Vagina (tissue), 2 donors: ENCODE data around the gene ZNF280B.

Experiments
- POLR2A ChIP-seq, 2 donors: fragments of 450-650 bp; IDR thresholded peaks; one replicate each; pipeline ENCODE4 v1.6.1; 2017; ENCODE audit warnings: antibody characterized with exemption in 2 of 2, mild to moderate bottlenecking in 2 of 2, moderate library complexity in 2 of 2
- POLR2AphosphoS5 ChIP-seq, 2 donors: sonication (generic); formaldehyde crosslinking; IDR thresholded peaks; one replicate each; pipeline ENCODE4 v1.9.0; 2017; ENCODE audit warnings: antibody characterized with exemption in 2 of 2, mild to moderate bottlenecking in 2 of 2, low read depth in 1 of 2; ENCODE audit not compliant: insufficient read depth in 1 of 2

- TF ChIP-seq POLR2A (IDR thresholded peaks at IDR 0.05) (no peak), POLR2AphosphoS5 (IDR thresholded peaks at IDR 0.05; ENCODE audit: insufficient read depth in 1 of 2, low read depth in 1 of 2) (no peak)
Observed at GRCh38 chr22:22507743-22508273, 734 bp downstream of the ZNF280B start.
